ENCODE data around the gene VWC2L. TPM values are rescaled to one million over a fixed set of nuclear protein-coding genes. Genes with fewer than 3 reads are reported as not detected.

VWC2L gene
- total and polyA plus RNA-seq, 10 of the 15 experiments (the other 5 are each of a cell fraction or from before 2014, with no cell fraction given), result not detected

DNA sequence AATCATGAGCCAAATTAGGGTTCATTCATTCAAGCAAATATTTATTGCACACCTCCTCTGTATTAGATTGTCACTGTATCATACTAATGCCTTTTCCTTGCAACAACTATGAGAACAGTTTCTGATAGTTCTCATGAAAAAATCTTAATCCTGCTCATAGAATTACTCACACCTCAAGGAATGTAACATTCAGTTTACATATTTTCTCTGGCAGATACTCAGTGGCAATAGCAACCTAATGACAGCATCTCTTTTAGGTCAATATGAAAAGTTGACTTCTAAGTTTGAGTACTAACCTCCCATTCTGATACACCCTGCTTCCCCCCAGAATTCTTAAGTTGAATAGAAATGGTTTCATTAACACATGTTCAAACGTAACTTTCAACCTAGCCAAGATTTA, 132.0 kb downstream of the VWC2L start:
- DNase-seq (ENCODE audit: low read depth, low spot score) (no peak), ATAC-seq (no peak), FAIRE-seq (no peak)
- intact Hi-C loops (cut with micrococcal nuclease; ENCODE audit: unreplicated experiment), result no loop called here
- ChIA-PET POLR2A (interaction anchor here (0.6 kb wide), 1 partner anchor 9 kb away, joined by 3 read pairs; no protein-coding TSS in a partner anchor), RAD21 (ENCODE audit: unreplicated experiment) (no interaction called here), CTCF (interaction anchor here (0.8 kb wide), 1 partner anchor 464 kb away, joined by 3 read pairs; no protein-coding TSS in a partner anchor), SMC1A (ENCODE audit: uncharacterized antibody, unreplicated experiment) (no interaction called here)
- no peak overlapping the region for H3K9ac ChIP-seq (ENCODE audit: control insufficient read depth, insufficient read depth, low read length)
- TF ChIP-seq MTA3 (IDR thresholded peaks at IDR 0.05; ENCODE audit: borderline replicate concordance, low read length), result no peak
- TF ChIP-seq CHD2 (IDR thresholded peaks at IDR 0.05; ENCODE audit: borderline replicate concordance, low read depth, low read length), result no peak
- no peak for TF ChIP-seq KAT2A (conservative IDR thresholded peaks at IDR 0.05; ENCODE audit: control insufficient read depth, low read depth, low read length)
- no peak for TF ChIP-seq HDGF (IDR thresholded peaks at IDR 0.05)
- no peak for TF ChIP-seq POLR2AphosphoS2 (IDR thresholded peaks at IDR 0.05; ENCODE audit: low read depth, low read length)
- TF ChIP-seq, protein P1, sequence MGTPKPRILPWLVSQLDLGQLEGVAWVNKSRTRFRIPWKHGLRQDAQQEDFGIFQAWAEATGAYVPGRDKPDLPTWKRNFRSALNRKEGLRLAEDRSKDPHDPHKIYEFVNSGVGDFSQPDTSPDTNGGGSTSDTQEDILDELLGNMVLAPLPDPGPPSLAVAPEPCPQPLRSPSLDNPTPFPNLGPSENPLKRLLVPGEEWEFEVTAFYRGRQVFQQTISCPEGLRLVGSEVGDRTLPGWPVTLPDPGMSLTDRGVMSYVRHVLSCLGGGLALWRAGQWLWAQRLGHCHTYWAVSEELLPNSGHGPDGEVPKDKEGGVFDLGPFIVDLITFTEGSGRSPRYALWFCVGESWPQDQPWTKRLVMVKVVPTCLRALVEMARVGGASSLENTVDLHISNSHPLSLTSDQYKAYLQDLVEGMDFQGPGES (IDR thresholded peaks at IDR 0.05), result no peak
- TF ChIP-seq, protein P2, sequence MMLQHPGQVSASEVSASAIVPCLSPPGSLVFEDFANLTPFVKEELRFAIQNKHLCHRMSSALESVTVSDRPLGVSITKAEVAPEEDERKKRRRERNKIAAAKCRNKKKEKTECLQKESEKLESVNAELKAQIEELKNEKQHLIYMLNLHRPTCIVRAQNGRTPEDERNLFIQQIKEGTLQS (IDR thresholded peaks at IDR 0.05; ENCODE audit: borderline replicate concordance, extremely low read depth, low read depth, low read length), result no peak
- TF ChIP-seq, protein P3, sequence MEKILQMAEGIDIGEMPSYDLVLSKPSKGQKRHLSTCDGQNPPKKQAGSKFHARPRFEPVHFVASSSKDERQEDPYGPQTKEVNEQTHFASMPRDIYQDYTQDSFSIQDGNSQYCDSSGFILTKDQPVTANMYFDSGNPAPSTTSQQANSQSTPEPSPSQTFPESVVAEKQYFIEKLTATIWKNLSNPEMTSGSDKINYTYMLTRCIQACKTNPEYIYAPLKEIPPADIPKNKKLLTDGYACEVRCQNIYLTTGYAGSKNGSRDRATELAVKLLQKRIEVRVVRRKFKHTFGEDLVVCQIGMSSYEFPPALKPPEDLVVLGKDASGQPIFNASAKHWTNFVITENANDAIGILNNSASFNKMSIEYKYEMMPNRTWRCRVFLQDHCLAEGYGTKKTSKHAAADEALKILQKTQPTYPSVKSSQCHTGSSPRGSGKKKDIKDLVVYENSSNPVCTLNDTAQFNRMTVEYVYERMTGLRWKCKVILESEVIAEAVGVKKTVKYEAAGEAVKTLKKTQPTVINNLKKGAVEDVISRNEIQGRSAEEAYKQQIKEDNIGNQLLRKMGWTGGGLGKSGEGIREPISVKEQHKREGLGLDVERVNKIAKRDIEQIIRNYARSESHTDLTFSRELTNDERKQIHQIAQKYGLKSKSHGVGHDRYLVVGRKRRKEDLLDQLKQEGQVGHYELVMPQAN (conservative IDR thresholded peaks at IDR 0.05), result no peak
- TF ChIP-seq, protein P4, sequence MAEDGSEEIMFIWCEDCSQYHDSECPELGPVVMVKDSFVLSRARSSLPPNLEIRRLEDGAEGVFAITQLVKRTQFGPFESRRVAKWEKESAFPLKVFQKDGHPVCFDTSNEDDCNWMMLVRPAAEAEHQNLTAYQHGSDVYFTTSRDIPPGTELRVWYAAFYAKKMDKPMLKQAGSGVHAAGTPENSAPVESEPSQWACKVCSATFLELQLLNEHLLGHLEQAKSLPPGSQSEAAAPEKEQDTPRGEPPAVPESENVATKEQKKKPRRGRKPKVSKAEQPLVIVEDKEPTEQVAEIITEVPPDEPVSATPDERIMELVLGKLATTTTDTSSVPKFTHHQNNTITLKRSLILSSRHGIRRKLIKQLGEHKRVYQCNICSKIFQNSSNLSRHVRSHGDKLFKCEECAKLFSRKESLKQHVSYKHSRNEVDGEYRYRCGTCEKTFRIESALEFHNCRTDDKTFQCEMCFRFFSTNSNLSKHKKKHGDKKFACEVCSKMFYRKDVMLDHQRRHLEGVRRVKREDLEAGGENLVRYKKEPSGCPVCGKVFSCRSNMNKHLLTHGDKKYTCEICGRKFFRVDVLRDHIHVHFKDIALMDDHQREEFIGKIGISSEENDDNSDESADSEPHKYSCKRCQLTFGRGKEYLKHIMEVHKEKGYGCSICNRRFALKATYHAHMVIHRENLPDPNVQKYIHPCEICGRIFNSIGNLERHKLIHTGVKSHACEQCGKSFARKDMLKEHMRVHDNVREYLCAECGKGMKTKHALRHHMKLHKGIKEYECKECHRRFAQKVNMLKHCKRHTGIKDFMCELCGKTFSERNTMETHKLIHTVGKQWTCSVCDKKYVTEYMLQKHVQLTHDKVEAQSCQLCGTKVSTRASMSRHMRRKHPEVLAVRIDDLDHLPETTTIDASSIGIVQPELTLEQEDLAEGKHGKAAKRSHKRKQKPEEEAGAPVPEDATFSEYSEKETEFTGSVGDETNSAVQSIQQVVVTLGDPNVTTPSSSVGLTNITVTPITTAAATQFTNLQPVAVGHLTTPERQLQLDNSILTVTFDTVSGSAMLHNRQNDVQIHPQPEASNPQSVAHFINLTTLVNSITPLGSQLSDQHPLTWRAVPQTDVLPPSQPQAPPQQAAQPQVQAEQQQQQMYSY (CRISPR knock-in tag; IDR thresholded peaks at IDR 0.05), result no peak
- TF ChIP-seq BHLHE40 (IDR thresholded peaks at IDR 0.05; ENCODE audit: borderline replicate concordance in 1 of 2, low read depth in 2 of 2, low read length in 1 of 2), result no peak
- TF ChIP-seq RFX5 (IDR thresholded peaks at IDR 0.05; ENCODE audit: low read depth, low read length), result no peak
- TF ChIP-seq ZSCAN29 (IDR thresholded peaks at IDR 0.05), result no peak
- TF ChIP-seq NFYB (IDR thresholded peaks at IDR 0.05; ENCODE audit: insufficient read depth, low read depth, low read length), result no peak
- TF ChIP-seq SPI1 (IDR thresholded peaks at IDR 0.05; ENCODE audit: borderline replicate concordance, insufficient read depth, low read depth, low read length), result no peak
- no peak for TF ChIP-seq KDM1A (IDR thresholded peaks at IDR 0.05; ENCODE audit: borderline replicate concordance)
- no peak for TF ChIP-seq MYB (IDR thresholded peaks at IDR 0.05; ENCODE audit: borderline replicate concordance, low read depth, low read length)
- no peaks in the 10 kb centered on the region for H3K9me3 ChIP-seq (replicated peaks; ENCODE audit: control insufficient read depth, insufficient read depth, low read length)
- H3K79me2 ChIP-seq (ENCODE audit: control insufficient read depth, insufficient read depth, low read length), result no peaks in the 10 kb centered on the region
- H3K4me2 ChIP-seq (ENCODE audit: control insufficient read depth, insufficient read depth), result no peak overlapping the region
- H2AFZ ChIP-seq (ENCODE audit: control insufficient read depth, low read depth, low read length), result no peak overlapping the region
- no peak overlapping the region for H3K4me3 ChIP-seq
- no peaks in the 10 kb centered on the region for H3K36me3 ChIP-seq (ENCODE audit: control insufficient read depth in 2 of 2, insufficient read depth in 2 of 2, low read length in 1 of 2)
- H3K4me1 ChIP-seq (ENCODE audit: control insufficient read depth, insufficient read depth, low read length), result no peaks in the 10 kb centered on the region
- H3K27ac ChIP-seq (ENCODE audit: control insufficient read depth, insufficient read depth), result no peak overlapping the region
- no peaks in the 10 kb centered on the region for H3K27me3 ChIP-seq (replicated peaks in 1 of 2; ENCODE audit: control insufficient read depth in 2 of 2, insufficient read depth in 2 of 2, low read length in 1 of 2)
- no TSS peak for BruUV-seq (replicated peaks)
- WGBS (ENCODE audit: insufficient coverage, insufficient replicate concordance, low lambda C conversion rate, missing lambda C conversion rate), result 17% methylated on average over 1 of the region's 1 CpG
- in situ Hi-C loops (cut with MboI), result no loop called here
- H4K20me1 ChIP-seq (ENCODE audit: control insufficient read depth, insufficient read depth), result no peaks in the 10 kb centered on the region
